Peyer's patch (tissue), 4 donors: Measurements from ENCODE around the gene ARMS2. TPM values are rescaled to one million over a fixed set of nuclear protein-coding genes. Genes with fewer than 3 reads are reported as not detected.

Experiments used
- DNase-seq, 3 donors: peaks; one replicate each; pipeline ENCODE4 v3.0.0-alpha.2; 2017 to 2019
- H3K27ac ChIP-seq, 4 donors: fragments of 200-600 bp; sonication (generic); one replicate each; pipeline ENCODE4 v1.5.1; 2016 to 2019
- H3K27me3 ChIP-seq, 2 donors: fragments of 200-600 bp; sonication (generic); one replicate each; pipeline ENCODE4 v1.5.1; 2019
- H3K36me3 ChIP-seq, 3 donors: fragments of 200-600 bp; sonication (generic); one replicate each; pipeline ENCODE4 v1.5.1; 2016 to 2019
- H3K4me1 ChIP-seq, 4 donors: fragments of 200-600 bp; sonication (generic); one replicate each; pipeline ENCODE4 v1.5.1; 2016 to 2019
- H3K4me3 ChIP-seq, 4 donors: fragments of 200-600 bp; sonication (generic); 1 replicate in 3 of 4; 2 replicates in 1 of 4; pipeline ENCODE4 v1.5.1; 2016 to 2019; ENCODE audit warnings: mild to moderate bottlenecking in 1 of 4
- H3K9me3 ChIP-seq, 4 donors: fragments of 200-600 bp; sonication (generic); one replicate each; pipeline ENCODE4 v1.5.1; 2016 to 2019; ENCODE audit warnings: mild to moderate bottlenecking in 1 of 4
- POLR2A ChIP-seq, 2 donors: fragments of 450-650 bp; IDR thresholded peaks; one replicate each; pipeline ENCODE4 v1.5.1; 2017; ENCODE audit warnings: antibody characterized with exemption in 2 of 2, mild to moderate bottlenecking in 2 of 2, moderate library complexity in 2 of 2
- small RNA-seq, 2 donors: library from RNA; depleted of rRNA; stranded (forward); fragments of <200 nt; gene quantifications; one replicate each; pipeline ENCODE3, GENCODE V24; 2016
- total RNA-seq, 4 donors: library from RNA; depleted of rRNA; stranded (reverse); fragments of >200 nt; gene quantifications; one replicate each; pipeline ENCODE4 v1.1.0, GENCODE V29; 2016
- TF ChIP-seq, protein P1 (sequence below), 6 experiments: fragments of 450-650 bp in 4 of 6; fragments of 200-600 bp in 2 of 6; sonication (generic) in 1 of 6; IDR thresholded peaks; one replicate each; pipeline ENCODE4 v1.5.1; 2017 to 2019; ENCODE audit warnings: antibody characterized with exemption in 6 of 6, mild to moderate bottlenecking in 3 of 6, moderate library complexity in 1 of 6

The ARMS2 gene
- total RNA-seq, 4 donors from 2014 or later, result not detected

DNA sequence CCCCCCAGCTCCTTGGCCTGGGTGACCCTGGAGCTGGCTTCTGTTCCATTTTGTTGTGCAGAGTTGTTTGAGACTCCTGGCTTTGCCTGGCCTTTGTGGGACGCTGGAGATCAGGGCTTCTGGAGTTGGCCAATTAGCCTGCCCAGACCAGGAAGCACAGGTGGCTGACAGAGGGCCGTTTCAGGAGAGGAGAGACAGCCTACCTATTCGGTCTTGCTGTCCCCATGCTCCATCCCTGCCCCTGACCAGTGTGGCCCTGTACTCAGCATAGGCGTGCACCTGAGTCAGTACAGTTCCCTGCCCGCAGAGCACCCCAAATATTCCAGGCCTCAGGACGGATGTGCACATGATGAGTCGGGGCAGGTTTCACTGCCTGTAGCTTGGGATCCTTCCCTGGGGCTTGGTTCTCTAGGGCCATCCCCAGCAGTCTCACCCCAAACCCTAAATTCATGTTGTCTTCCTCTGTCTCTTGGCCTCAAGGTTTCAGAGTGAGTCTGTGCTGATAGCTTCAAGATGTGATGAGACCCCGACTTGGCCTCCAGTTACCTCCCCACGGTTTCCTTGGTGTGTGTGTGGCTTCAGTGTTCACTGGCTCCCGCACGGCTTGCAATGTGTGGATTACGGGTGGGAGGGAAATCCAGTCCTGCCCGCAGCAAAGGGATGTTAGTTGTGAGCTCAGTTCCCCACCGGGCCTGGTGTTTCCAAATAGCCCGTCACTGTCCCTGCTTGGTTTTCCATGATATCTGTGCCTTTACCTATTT is 51.6 kb downstream of the ARMS2 start:
- peaks cover 0 to 3% (median 0%) of the 10 kb centered on the region in 4 donors for H3K4me1 ChIP-seq
- no peaks in the 10 kb centered on the region for H3K27me3 ChIP-seq
- no peak for DNase-seq
- no peaks in the 10 kb centered on the region for H3K9me3 ChIP-seq
- no peak overlapping the region for H3K27ac ChIP-seq
- TF ChIP-seq, protein P1, sequence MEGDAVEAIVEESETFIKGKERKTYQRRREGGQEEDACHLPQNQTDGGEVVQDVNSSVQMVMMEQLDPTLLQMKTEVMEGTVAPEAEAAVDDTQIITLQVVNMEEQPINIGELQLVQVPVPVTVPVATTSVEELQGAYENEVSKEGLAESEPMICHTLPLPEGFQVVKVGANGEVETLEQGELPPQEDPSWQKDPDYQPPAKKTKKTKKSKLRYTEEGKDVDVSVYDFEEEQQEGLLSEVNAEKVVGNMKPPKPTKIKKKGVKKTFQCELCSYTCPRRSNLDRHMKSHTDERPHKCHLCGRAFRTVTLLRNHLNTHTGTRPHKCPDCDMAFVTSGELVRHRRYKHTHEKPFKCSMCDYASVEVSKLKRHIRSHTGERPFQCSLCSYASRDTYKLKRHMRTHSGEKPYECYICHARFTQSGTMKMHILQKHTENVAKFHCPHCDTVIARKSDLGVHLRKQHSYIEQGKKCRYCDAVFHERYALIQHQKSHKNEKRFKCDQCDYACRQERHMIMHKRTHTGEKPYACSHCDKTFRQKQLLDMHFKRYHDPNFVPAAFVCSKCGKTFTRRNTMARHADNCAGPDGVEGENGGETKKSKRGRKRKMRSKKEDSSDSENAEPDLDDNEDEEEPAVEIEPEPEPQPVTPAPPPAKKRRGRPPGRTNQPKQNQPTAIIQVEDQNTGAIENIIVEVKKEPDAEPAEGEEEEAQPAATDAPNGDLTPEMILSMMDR (IDR thresholded peaks at IDR 0.05), result no peak
- no peak for TF ChIP-seq POLR2A (IDR thresholded peaks at IDR 0.05)
- peaks cover 0 to 10% (median 0%) of the 10 kb centered on the region in 3 donors for H3K36me3 ChIP-seq
- no peak overlapping the region for H3K4me3 ChIP-seq

Small RNAs within 50 kb of the gene (small RNA-seq; reads per million reads assigned to genes)
- gene MIR3941, result 0 reads per million in 2 donors

Other genes with a start within 250 kb of the ARMS2 start
- gene BTBD16, start 183.4 kb upstream of the ARMS2 start, total RNA-seq, result not detected
- 10 to 100 TPM; 15.7 to 62.0 (median 43.9) TPM for gene PLEKHA1, start 79.9 kb upstream of the ARMS2 start, total RNA-seq
- gene HTRA1, start 6.9 kb downstream of the ARMS2 start, total RNA-seq, result 10 to 100 TPM; 12.3 to 26.1 (median 17.3) TPM
- gene DMBT1, start 106.1 kb downstream of the ARMS2 start, total RNA-seq, result 100 to 1,000 TPM; 124 to 653 (median 224) TPM
- not detected for gene C10orf120, start 245.2 kb downstream of the ARMS2 start, total RNA-seq